Mesendoderm (in vitro differentiated cells): ENCODE results near the gene HDAC8. TPM values are rescaled to one million over a fixed set of nuclear protein-coding genes. Genes with fewer than 3 reads are reported as not detected.

Experiments used
- small RNA-seq: library from polyadenylated mRNA; stranded (forward); fragments of <200 nt; extraction: miRNeasy Mini kit (QIAGEN cat#:217004); gene quantifications from one replicate; pipeline ENCODE3, GENCODE V24; 2013; ENCODE audit not compliant: insufficient read depth

The HDAC8 gene

Small RNA genes within 50 kb of the gene (small RNA-seq; reads per million reads assigned to genes)
- gene RF00019 (not detected), gene RNU2-68P (1.1 reads per million)
